HEK293 (cell line): Measurements from ENCODE around the gene PSMC4.

Experiments
- ZBTB17 ChIP-seq: fragments of 450-650 bp; formaldehyde crosslinking; IDR thresholded peaks from 2 replicates; pipeline ENCODE4 v1.5.1; 2016; ENCODE audit warnings: missing biosample characterization, missing genetic modification characterization
- ZFP37 ChIP-seq: fragments of 450-650 bp; formaldehyde crosslinking; IDR thresholded peaks from 2 replicates; pipeline ENCODE4 v1.5.1; 2016; ENCODE audit warnings: missing biosample characterization, missing genetic modification characterization
- ZNF280C ChIP-seq: fragments of 450-650 bp; formaldehyde crosslinking; IDR thresholded peaks from 2 replicates; pipeline ENCODE4 v1.5.1; 2016; ENCODE audit warnings: missing biosample characterization, missing genetic modification characterization
- TF ChIP-seq, protein P1 (sequence below): fragments of 450-650 bp; formaldehyde crosslinking; IDR thresholded peaks from 2 replicates; pipeline ENCODE4 v1.5.1; 2016; ENCODE audit warnings: missing biosample characterization, missing genetic modification characterization

DNA sequence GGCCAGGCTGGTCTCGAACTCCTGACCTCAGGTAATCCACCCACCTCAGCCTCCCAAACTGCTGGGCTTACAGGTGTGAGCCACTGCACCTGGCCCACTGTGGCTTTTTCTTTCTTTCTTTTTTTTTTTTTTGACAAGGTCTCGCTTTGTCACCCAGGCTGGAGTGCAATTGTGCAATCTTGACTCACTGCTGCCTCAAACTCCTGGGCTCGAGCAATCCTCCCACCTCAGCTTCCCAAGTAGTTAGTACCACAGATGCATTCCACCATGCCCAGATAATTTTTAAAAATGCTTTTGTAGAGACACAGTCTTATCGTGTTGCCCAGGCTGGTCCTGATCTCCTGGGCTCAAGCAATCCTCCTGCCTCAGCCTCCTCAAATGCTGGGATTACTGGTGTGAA, 24.4 kb upstream of the PSMC4 start:
- TF ChIP-seq, protein P1, sequence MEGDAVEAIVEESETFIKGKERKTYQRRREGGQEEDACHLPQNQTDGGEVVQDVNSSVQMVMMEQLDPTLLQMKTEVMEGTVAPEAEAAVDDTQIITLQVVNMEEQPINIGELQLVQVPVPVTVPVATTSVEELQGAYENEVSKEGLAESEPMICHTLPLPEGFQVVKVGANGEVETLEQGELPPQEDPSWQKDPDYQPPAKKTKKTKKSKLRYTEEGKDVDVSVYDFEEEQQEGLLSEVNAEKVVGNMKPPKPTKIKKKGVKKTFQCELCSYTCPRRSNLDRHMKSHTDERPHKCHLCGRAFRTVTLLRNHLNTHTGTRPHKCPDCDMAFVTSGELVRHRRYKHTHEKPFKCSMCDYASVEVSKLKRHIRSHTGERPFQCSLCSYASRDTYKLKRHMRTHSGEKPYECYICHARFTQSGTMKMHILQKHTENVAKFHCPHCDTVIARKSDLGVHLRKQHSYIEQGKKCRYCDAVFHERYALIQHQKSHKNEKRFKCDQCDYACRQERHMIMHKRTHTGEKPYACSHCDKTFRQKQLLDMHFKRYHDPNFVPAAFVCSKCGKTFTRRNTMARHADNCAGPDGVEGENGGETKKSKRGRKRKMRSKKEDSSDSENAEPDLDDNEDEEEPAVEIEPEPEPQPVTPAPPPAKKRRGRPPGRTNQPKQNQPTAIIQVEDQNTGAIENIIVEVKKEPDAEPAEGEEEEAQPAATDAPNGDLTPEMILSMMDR (tag by site-specific recombination) = no peak
- TF ChIP-seq ZFP37 (tag by site-specific recombination) = no peak
- TF ChIP-seq ZBTB17 (tag by site-specific recombination) = no peak
- TF ChIP-seq ZNF280C (tag by site-specific recombination) = no peak
